Measurements from ENCODE around the gene ANXA2R. TPM values are rescaled to one million over a fixed set of nuclear protein-coding genes. Genes with fewer than 3 reads are reported as not detected.

The ANXA2R gene
- total and polyA plus RNA-seq, 2 of the 4 experiments (the other 2 are of a cell fraction): 1.3 to 3.6 TPM

DNA sequence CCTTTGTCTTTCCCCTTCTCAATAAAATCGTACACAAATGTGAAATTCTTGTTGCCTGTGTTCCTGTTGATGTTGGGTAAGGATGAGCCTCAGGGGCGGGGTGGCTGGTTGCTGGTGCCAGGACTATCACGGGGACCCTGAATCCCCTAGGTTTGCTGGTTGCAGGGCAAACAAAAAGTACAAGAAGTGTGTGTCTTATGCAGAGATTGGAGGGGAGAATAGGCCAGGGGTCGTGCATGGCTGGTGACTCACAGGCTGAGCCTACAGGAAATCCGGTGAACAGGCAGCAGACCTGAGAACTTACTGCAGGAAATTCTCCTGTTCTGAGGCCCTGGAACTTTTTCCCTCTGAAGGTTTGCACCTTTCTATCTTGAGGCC lies 5.5 kb downstream of the ANXA2R start:
- H3K56ac ChIP-seq (ENCODE audit: extremely low read depth, insufficient read depth, low read length): peak overlapping the region; percentile 85
- peak overlapping the region; percentile 76 for H2AK9ac ChIP-seq (replicated peaks; ENCODE audit: low read depth, low read length, poor library complexity)
- H3K9me3 ChIP-seq (ENCODE audit: control insufficient read depth, insufficient read depth, low read length): no peaks in the 10 kb centered on the region
- no TSS peak for BruUV-seq (replicated peaks)
- ChIA-PET POLR2A (ENCODE audit: unreplicated experiment) (no interaction called here), CTCF (no interaction called here)
- peaks cover 20 to 61% of the 10 kb centered on the region in 2 experiments for H3K79me1 ChIP-seq (ENCODE audit: low read depth in 1 of 2, low read length in 2 of 2)
- TF ChIP-seq MAFK (IDR thresholded peaks at IDR 0.05; ENCODE audit: low read depth, low read length): no peak
- TF ChIP-seq FOS (IDR thresholded peaks at IDR 0.05; ENCODE audit: low read depth, low read length): 0 out of 2 replicates have a peak, but pooled peaks have one; percentile 7
- intact Hi-C loops (cut with micrococcal nuclease) (loop anchor here (2.0 kb wide), 1 partner anchor 14 kb away; no protein-coding TSS in a partner anchor), in situ Hi-C loops (cut with MboI; ENCODE audit: low sequenced_read_pairs) (no loop called here), dilution Hi-C loops (cut with HindIII; ENCODE audit: low sequenced_read_pairs, unreplicated experiment) (no loop called here)
- H3K9ac ChIP-seq (ENCODE audit: low read depth, low read length): peak overlapping the region; percentile 79
- peak; percentile 85 for DNase-seq
- peak overlapping the region; percentile 95 for H2BK20ac ChIP-seq (ENCODE audit: low read depth, low read length)
- peak overlapping the region; percentile 87 for H3K4me2 ChIP-seq (ENCODE audit: low read depth, low read length)
- WGBS, 2 experiments (ENCODE audit: extremely low coverage in 2 of 2, insufficient read length in 1 of 2): 27% methylated on average over 2 of the region's 5 CpGs; no CpG with 5 or more reads in 1 of the 2 experiments
- H3K4ac ChIP-seq (ENCODE audit: low read depth, low read length): peak overlapping the region; percentile 97
- peak overlapping the region; percentile 55 to 97 for H4K8ac ChIP-seq (ENCODE audit: low read depth in 2 of 2, low read length in 2 of 2)
- peak overlapping the region; percentile 91 for H2AFZ ChIP-seq (replicated peaks; ENCODE audit: low read length, poor library complexity)
- H3K18ac ChIP-seq (ENCODE audit: low read depth, low read length): peak overlapping the region; percentile 89
- peak overlapping the region; percentile 33; the same call in 2 of the 3 replicates for H2BK15ac ChIP-seq (ENCODE audit: low read depth, low read length)
- H4K5ac ChIP-seq (ENCODE audit: low read depth, low read length): peak overlapping the region; percentile 95
- H3K27me3 ChIP-seq (ENCODE audit: control insufficient read depth, insufficient read depth, low read length): no peaks in the 10 kb centered on the region
- H4K91ac ChIP-seq (ENCODE audit: insufficient read depth, low read depth, low read length): peak overlapping the region; percentile 94
- peak overlapping the region; percentile 89 for H2BK5ac ChIP-seq (ENCODE audit: low read depth, low read length, poor library complexity, severe bottlenecking)
- H3K9me1 ChIP-seq (ENCODE audit: insufficient read depth, low read length): 0 out of 2 replicates have a peak, but pooled peaks cover 7% of the 10 kb centered on the region
- peak overlapping the region; percentile 94 for H3K27ac ChIP-seq (ENCODE audit: insufficient read depth, low read length)
- H2AK5ac ChIP-seq (ENCODE audit: low read depth, low read length): peak overlapping the region; percentile 90
- H3K4me1 ChIP-seq (ENCODE audit: control insufficient read depth, insufficient read depth, low read length): peaks cover 8% of the 10 kb centered on the region
- H3K23ac ChIP-seq (ENCODE audit: low read depth, low read length): peak overlapping the region; percentile 100
- H4K20me1 ChIP-seq (ENCODE audit: insufficient read depth, low read length): no peaks in the 10 kb centered on the region
- peak overlapping the region; percentile 99 for H3K14ac ChIP-seq (replicated peaks; ENCODE audit: low read depth, low read length)
- H3K36me3 ChIP-seq (ENCODE audit: control insufficient read depth, insufficient read depth, low read length): 0 out of 2 replicates have a peak, but pooled peaks cover 1% of the 10 kb centered on the region
- H2BK120ac ChIP-seq (ENCODE audit: low read depth, low read length): peak overlapping the region; percentile 96
- ATAC-seq (ENCODE audit: low read depth): peak; percentile 22
- H3K4me3 ChIP-seq (ENCODE audit: insufficient read depth, low read depth, low read length): peak overlapping the region; percentile 32
